Occipital lobe (tissue), 2 donors: ENCODE data around the gene CCND2. TPM values are rescaled to one million over a fixed set of nuclear protein-coding genes. Genes with fewer than 3 reads are reported as not detected.

Experiments
- DNase-seq: peaks from one replicate; lab custom pipeline; 2025; lab: John Stamatoyannopoulos, UW
- total RNA-seq: library from RNA; depleted of rRNA; stranded (reverse); fragments of >200 nt; gene quantifications from one replicate; pipeline ENCODE4 v1.2.3, GENCODE V29; 2014

CCND2 gene
- total RNA-seq, 1 donor from 2014 or later, result 300 TPM

DNA sequence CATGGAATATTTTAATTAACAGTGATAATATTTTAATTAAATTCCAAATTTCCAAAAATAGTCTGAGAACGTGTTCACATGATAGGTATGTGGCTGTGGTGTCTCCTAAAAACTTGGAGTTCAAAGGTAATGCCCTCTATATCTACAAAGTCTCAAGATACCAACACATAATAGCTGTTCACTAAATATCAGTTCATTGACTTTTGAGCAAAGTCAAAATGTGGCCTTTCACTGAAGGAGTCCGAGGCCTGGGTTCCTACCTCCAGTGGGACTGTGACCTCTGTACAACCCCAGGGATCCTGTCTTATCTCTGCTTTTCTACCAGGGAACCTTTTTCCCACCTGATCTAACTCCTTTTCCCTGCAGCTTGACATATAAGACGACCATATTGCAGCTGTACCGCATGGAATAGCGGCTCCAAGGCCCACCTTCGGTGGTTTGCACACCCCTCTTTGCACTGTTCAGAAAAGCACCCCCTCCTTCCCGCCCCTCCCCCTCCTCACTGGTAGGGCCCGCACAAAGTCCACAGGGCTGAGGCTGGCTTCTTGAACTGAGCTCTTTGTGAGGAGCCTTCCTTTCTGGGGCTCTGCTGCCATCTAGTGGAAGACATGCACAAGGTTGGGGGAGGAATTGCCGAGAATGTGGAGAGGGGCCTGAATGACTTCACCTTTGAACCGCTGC lies 3.1 kb downstream of the CCND2 start:
- peak; percentile 68 for DNase-seq

DNA sequence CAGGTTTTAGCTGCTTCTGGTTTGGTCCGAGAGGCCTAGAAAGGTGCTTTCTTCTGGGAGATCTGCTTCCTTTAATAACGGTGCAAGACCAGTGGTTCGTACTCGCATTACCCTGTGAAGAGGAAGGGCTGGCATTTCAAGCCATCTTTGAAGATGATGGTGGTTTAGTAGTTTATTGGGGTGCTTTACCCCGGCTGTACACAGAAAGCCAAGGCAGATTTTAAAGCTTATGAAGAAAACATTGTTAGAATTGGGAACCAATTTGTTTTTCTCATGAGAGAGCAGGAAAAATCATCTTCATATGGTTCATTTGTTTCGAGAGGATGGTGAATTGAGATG lies 3.6 kb downstream of the CCND2 start:
- DNase-seq, result no peak

- no peak for DNase-seq
Measured at GRCh38 chr12:4277857-4278256, 4.3 kb downstream of the CCND2 start.

GRCh38 chr12:4278329-4279197 lies 5.0 kb downstream of the CCND2 start:
- no peak for DNase-seq

GRCh38 chr12:4279198-4279690 lies 5.7 kb downstream of the CCND2 start:
- DNase-seq, result no peak

DNA sequence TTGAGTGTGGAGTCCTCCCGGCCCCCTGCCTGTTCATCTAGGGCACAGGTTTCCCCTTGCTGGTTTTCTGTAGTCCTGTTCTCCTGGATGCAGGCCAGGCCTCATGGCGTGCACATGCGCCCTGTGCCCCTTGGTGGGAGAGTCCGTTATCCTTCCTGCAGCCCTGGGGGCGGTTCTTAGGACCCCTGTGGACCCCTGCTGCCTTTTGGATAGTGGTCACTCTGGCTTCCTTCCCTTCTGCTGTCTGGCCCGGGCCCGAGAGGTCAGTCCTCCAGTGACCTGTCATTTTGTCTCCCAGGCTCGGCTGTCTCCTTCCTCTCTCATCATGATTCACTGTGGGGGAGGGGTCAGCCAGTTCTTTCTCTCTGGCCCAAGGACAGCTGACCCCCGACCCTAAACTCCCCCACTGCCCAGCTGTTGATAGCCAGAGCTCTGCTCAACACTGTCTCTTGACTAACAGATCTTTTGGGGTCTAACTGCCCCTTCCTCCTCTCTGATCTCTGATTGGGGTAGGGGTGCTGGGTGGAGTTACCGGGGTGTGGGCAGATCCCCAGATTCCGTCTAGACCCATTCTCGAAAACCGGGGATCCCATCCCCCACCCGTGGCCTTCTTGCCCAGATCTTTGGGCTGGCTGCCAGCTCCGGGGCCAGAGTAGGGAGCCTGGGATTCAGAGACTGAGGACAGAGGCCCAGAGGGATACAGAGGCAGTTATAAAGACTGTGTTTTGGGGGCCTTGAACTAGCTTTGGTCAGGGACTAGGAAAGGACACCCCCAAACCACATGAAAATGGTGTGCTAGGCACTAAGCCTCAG lies 7.0 kb downstream of the CCND2 start:
- DNase-seq, result no peak

DNA sequence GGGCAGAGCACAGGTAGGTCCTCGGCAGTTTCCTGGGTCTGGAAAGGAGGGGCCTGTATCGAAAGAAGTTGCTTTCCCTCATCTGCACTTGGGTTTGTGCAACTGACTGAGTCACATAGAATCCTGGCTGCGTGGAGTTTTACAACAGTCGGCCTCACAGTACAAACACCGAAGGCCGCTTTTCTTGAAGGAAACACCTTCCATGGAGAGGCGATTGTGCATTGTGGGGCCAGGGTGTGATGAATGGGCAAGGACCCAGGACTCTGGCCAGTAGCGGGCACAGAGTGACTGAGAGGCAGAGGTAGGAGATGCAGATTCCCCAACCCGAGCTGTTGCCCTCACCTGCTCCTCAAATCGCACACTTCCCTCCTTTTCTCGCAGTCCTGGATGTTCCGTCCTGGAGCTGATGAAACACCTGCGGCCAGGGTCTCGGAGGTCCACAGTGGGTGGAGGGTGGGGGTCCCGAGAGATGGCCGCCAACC lies 7.7 kb downstream of the CCND2 start:
- no peak for DNase-seq

- DNase-seq, result no peak
Measured at GRCh38 chr12:4282103-4282891, 8.7 kb downstream of the CCND2 start.

GRCh38 chr12:4282892-4283511 lies 9.4 kb downstream of the CCND2 start:
- DNase-seq, result no peak

- no peak for DNase-seq
Measured at GRCh38 chr12:4283512-4284255, 10.1 kb downstream of the CCND2 start.

DNA sequence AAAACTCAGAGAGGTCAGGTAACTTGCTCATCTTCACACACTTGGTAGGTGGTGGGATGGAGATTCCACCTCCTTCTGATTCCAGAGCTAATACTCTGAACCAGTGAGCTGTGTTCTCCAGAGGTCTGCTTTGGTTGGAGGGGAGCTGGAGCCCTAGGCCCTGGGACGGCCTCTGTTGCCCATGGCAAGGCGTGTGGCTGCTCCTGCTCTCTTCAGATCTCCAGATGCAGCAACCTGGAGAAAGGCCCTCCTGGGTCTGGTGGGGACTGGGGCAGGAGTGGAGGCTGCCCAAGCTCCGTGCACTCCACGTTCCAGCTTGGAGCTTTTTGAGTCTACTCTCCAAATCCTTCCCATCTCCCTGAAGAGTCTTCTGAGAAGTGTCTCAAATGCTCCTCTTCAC lies 10.7 kb downstream of the CCND2 start:
- DNase-seq, result no peak

DNA sequence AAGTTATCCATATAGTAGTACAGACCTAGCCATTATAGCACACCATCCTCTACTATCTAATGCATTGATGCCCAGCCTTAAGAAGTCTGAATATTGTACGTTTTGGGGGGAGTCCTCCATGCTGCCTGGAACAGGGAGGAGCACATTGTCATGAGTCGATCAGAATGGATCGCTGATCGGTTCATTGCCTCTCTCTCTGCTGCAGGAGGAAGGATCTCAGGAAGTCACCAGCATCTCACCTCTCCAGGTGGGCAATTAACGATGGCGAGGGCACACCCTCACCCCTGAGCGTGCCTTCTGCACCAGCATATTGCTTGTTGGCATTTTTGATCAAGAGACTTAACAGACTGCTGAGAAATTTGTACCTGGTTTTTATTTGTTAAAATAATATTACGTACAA lies 11.5 kb downstream of the CCND2 start:
- DNase-seq, result no peak

DNA sequence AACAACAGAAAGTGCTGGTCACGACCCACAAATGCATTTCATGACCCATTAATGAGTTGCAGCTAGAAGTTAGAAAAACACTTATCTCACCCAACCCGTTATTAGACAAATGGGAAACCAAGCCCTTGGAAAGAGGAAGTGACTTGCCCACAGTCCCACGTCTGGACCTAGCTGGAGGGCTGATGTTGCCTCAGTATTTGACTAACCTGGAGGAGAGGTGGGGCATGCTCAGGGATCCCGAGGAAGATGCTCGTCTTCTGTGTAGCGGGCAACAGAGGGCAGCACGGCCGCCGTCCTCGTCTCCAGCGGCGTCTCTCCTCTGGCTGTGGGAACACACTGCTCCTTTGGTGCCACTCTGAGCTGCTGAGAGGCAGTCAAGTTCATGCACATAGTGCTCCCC lies 12.7 kb downstream of the CCND2 start:
- DNase-seq, result no peak

- no peak for DNase-seq
Measured at GRCh38 chr12:4286771-4287317, 13.3 kb downstream of the CCND2 start.

GRCh38 chr12:4287325-4288211 lies 14.0 kb downstream of the CCND2 start:
- DNase-seq, result no peak

DNA sequence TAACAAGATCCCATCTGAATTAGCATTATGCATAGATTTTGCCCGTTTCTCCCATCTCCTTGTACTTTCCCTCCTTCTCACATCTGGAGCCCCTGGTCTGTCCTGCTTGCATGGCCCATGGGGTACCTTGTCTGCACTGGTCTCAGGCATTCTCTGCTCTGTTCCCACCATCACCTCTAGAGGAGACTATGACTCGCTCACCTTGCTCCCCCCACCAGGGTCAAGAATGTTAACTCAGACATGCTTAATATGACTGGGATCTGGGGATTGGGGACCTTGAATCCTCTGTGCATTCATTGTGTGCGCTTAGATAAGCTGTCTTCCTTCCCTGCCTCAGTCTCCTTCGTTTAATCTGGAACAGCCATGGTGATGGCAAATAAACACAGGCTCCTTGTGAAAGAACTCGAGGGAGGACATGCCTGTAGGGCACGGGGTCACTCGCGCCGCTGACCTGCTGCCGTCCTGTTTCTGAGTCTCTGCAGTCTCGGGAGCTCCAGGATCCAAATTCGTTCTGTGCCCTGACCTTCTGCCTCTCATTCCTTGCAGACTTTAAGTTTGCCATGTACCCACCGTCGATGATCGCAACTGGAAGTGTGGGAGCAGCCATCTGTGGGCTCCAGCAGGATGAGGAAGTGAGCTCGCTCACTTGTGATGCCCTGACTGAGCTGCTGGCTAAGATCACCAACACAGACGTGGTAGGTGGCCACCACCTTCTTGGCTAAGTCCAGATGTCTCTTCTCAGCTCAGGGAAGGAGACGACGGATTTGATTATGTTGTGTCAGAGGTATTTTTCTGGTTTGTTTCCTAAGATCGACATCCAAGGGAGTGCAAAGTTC lies 15.0 kb downstream of the CCND2 start:
- no peak for DNase-seq

GRCh38 chr12:4289231-4289878 lies 15.8 kb downstream of the CCND2 start:
- no peak for DNase-seq
